Measurements from ENCODE around the gene PPA1.

DNA sequence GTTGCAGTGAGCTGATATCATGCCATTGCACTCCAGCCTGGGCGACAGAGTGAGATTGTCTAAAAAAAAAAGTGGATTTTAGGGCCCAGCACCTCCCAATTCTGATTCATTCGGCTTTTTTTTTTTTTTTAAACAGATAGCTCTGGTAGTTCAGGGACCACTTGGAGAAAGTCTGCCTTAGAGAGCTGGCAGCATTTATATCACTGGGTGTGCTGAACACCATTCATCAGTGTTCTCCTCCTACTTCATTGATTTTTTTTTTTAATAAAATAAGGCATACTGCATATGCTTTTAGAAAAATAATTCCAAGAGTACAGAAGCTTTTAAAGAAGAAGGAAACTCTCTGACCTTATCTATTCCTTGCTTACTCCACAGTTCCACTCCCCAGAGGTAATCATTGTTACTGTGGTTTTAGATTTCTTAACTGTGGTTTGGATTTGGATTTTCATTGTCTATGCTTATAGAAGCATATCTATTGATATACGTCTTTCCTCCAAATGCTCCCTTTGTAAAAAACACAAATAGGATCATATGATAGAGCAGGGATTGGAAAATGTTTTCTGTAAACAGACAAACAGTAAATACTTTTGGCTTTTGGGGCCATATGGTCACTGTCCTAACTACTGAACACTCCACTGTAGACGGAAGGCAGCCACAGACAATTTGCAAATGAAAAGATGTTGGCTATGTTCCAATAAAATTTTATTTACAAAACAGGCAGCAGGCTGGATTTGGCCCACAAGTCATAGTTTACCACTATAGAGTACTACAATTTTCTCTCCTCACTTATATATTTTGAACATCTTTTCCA lies 41.9 kb downstream of the PPA1 start:
- TF ChIP-seq, protein P1, sequence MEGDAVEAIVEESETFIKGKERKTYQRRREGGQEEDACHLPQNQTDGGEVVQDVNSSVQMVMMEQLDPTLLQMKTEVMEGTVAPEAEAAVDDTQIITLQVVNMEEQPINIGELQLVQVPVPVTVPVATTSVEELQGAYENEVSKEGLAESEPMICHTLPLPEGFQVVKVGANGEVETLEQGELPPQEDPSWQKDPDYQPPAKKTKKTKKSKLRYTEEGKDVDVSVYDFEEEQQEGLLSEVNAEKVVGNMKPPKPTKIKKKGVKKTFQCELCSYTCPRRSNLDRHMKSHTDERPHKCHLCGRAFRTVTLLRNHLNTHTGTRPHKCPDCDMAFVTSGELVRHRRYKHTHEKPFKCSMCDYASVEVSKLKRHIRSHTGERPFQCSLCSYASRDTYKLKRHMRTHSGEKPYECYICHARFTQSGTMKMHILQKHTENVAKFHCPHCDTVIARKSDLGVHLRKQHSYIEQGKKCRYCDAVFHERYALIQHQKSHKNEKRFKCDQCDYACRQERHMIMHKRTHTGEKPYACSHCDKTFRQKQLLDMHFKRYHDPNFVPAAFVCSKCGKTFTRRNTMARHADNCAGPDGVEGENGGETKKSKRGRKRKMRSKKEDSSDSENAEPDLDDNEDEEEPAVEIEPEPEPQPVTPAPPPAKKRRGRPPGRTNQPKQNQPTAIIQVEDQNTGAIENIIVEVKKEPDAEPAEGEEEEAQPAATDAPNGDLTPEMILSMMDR (conservative IDR thresholded peaks at IDR 0.05), result no peak
- TF ChIP-seq ZFX (IDR thresholded peaks at IDR 0.05), result no peak

Data from C4-2B (cell line).